Liver (tissue), 9 donors: ENCODE results near the gene PPP2R2D. TPM values are rescaled to one million over a fixed set of nuclear protein-coding genes. Genes with fewer than 3 reads are reported as not detected.

Experiments
- DNase-seq: peaks from one replicate; pipeline ENCODE4 v3.0.0-alpha.2; 2017; ENCODE audit warnings: low spot score
- H3K27ac ChIP-seq, 2 donors: one replicate each; pipeline ENCODE4 v1.7.0; 2013; ENCODE audit warnings: inconsistent platforms in 2 of 2, low read length in 2 of 2, control low read depth in 1 of 2, low read depth in 1 of 2, mild to moderate bottlenecking in 1 of 2
- H3K27me3 ChIP-seq, 4 donors: one replicate each; pipeline versions ENCODE4 v1.6.1 to v1.7.0; 2013; ENCODE audit warnings: low read length in 3 of 4, inconsistent platforms in 1 of 4, mild to moderate bottlenecking in 1 of 4, moderate library complexity in 1 of 4; ENCODE audit not compliant: control insufficient read depth in 4 of 4, insufficient read depth in 4 of 4
- H3K36me3 ChIP-seq, 4 donors: one replicate each; pipeline versions ENCODE4 v1.6.1 to v1.7.0; 2013; ENCODE audit warnings: low read length in 3 of 4, mild to moderate bottlenecking in 3 of 4, low read depth in 1 of 4, moderate library complexity in 1 of 4; ENCODE audit not compliant: control insufficient read depth in 4 of 4, insufficient read depth in 3 of 4
- H3K4me1 ChIP-seq, 4 donors: one replicate each; pipeline versions ENCODE4 v1.6.1 to v1.7.0; 2013; ENCODE audit warnings: low read length in 3 of 4, mild to moderate bottlenecking in 3 of 4, moderate library complexity in 1 of 4; ENCODE audit not compliant: control insufficient read depth in 4 of 4, insufficient read depth in 4 of 4
- H3K4me3 ChIP-seq, 3 donors: one replicate each; pipeline versions ENCODE4 v1.6.1 to v1.7.0; 2013; ENCODE audit warnings: low read length in 3 of 3, control low read depth in 1 of 3, low read depth in 1 of 3, mild to moderate bottlenecking in 1 of 3
- H3K9ac ChIP-seq, 2 donors: one replicate each; pipeline ENCODE4 v1.7.0; 2013; ENCODE audit warnings: low read length in 2 of 2, mild to moderate bottlenecking in 2 of 2, moderate library complexity in 2 of 2, control low read depth in 1 of 2, low read depth in 1 of 2
- H3K9me3 ChIP-seq, 4 donors: one replicate each; pipeline versions ENCODE4 v1.6.1 to v1.7.0; 2013; ENCODE audit warnings: low read length in 3 of 4; ENCODE audit not compliant: control insufficient read depth in 4 of 4
- FOXA1 ChIP-seq: IDR thresholded peaks from 2 replicates; pipeline ENCODE4 v1.6.1; 2016; ENCODE audit warnings: antibody characterized with exemption
- GABPA ChIP-seq, 2 donors: IDR thresholded peaks in 1 of 2; conservative IDR thresholded peaks in 1 of 2; 2 replicates each; pipeline ENCODE4 v1.6.1; 2016; ENCODE audit warnings: antibody characterized with exemption in 2 of 2, mild to moderate bottlenecking in 1 of 2, moderate library complexity in 1 of 2
- HNF4A ChIP-seq, 2 donors: conservative IDR thresholded peaks; 2 replicates each; pipeline ENCODE4 v1.6.1; 2016; ENCODE audit warnings: antibody characterized with exemption in 2 of 2, mild to moderate bottlenecking in 2 of 2
- HNF4G ChIP-seq: IDR thresholded peaks from 2 replicates; pipeline ENCODE4 v1.6.1; 2016; ENCODE audit warnings: antibody characterized with exemption
- NR2F2 ChIP-seq: IDR thresholded peaks from 2 replicates; pipeline ENCODE4 v1.6.1; 2016; ENCODE audit warnings: antibody characterized with exemption
- RAD21 ChIP-seq, 2 donors: IDR thresholded peaks; 2 replicates each; pipeline ENCODE4 v1.6.1; 2016; ENCODE audit warnings: antibody characterized with exemption in 2 of 2, mild to moderate bottlenecking in 2 of 2
- RXRA ChIP-seq, 2 donors: IDR thresholded peaks; 2 replicates each; pipeline ENCODE4 v1.6.1; 2017 to 2018; ENCODE audit warnings: antibody characterized with exemption in 2 of 2, mild to moderate bottlenecking in 1 of 2
- TAF1 ChIP-seq: conservative IDR thresholded peaks from 2 replicates; pipeline ENCODE4 v1.6.1; 2016; ENCODE audit warnings: antibody characterized with exemption, mild to moderate bottlenecking
- YY1 ChIP-seq: IDR thresholded peaks from 2 replicates; pipeline ENCODE4 v1.6.1; 2016; ENCODE audit warnings: antibody characterized with exemption, mild to moderate bottlenecking
- WGBS: extraction: QIAGEN DNeasy Blood & Tissue Kit; methylation state at CpG from one replicate; pipeline ENCODE4 v1.1.7; 2013; 5-methylcytosine and 5-hydroxymethylcytosine counted together
- polyA plus RNA-seq, 2 donors: library from polyadenylated mRNA; stranded (reverse) in 1 of 2; unstranded in 1 of 2; fragments of 200-250 nt in 1 of 2; fragments of >200 nt in 1 of 2; fragmentation: Nextera tagmentation in 1 of 2; extraction: Ambion mirVana in 1 of 2; gene quantifications; one replicate each; pipeline versions ENCODE4 v1.2.1 to v1.2.3, GENCODE V29; 2013 to 2015
- total RNA-seq, 2 donors: library from RNA; depleted of rRNA; stranded (reverse); fragments of >200 nt; gene quantifications; one replicate each; pipeline ENCODE4 v1.2.3, GENCODE V29; 2014
- TF ChIP-seq, protein P1 (sequence below): IDR thresholded peaks from 2 replicates; pipeline ENCODE4 v1.6.1; 2016; ENCODE audit warnings: antibody characterized with exemption
- TF ChIP-seq, protein P2 (sequence below): IDR thresholded peaks from 2 replicates; pipeline ENCODE4 v1.6.1; 2016; ENCODE audit warnings: antibody characterized with exemption
- TF ChIP-seq, protein P3 (sequence below): IDR thresholded peaks from 2 replicates; pipeline ENCODE4 v1.6.1; 2016; ENCODE audit warnings: antibody characterized with exemption, mild to moderate bottlenecking
- TF ChIP-seq, protein P4 (sequence below): fragments of 150-350 bp; IDR thresholded peaks from 2 replicates; pipeline ENCODE4 v1.5.1; 2017; ENCODE audit warnings: improper control_type of control experiment, low read depth, low read length; ENCODE audit not compliant: missing input control
- donor health status: healthy.
- donor health status: healthy.
- donor health status: healthy.
- donor health status: healthy.
- donor health status: healthy.

Gene PPP2R2D
- total and polyA plus RNA-seq, 4 donors, result 5.9 to 20.5 (median 14.3) TPM

DNA sequence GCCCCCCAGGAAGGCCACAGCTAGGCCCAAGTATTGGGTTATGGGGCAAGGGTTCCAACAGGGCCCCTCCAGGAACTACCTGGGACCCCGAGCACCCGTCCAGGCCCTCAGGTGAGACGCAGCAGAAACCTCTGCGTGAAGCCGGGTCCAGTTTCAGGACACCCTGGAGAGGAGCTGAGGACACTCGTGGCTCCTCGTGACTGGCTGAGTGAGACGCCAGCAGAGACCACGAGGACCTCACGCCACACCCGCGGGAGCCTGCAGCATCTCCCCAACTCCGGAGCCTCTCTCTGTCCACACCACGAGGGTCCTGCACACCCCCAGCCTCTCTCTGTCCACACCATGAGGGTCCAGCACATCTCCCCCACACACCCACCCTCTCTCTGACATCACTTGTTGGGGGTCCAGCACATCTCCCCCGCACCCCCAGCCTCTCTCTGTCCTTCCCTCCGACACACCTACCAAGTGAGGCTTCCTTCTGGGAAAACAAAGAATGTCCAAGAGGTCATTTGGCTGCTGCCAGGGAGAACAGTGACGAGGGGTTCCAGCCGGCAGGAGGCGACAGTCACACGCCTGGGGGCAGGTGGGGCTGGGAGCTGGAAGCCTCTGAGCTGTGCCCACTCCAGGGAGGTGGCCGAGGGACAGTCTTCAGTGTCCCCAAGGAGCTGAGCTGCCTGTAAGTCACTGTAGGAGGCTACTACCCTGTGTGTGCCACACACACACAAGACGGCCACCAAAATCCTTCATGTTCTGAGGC lies 46.1 kb upstream of the PPP2R2D start:
- Histone ChIP-seq H3K9me3 (no peaks in the 10 kb centered on the region), H3K27ac (no peak overlapping the region), H3K27me3 (no peaks in the 10 kb centered on the region), H3K9ac (no peak overlapping the region), H3K36me3 (no peaks in the 10 kb centered on the region), H3K4me1 (no peaks in the 10 kb centered on the region), H3K4me3 (no peak overlapping the region)
- WGBS, result 85% methylated on average over 22 of the region's 22 CpGs
- no peak for DNase-seq
- TF ChIP-seq, protein P1, sequence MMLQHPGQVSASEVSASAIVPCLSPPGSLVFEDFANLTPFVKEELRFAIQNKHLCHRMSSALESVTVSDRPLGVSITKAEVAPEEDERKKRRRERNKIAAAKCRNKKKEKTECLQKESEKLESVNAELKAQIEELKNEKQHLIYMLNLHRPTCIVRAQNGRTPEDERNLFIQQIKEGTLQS, result no peak
- TF ChIP-seq FOXA1, result no peak
- TF ChIP-seq, protein P2, sequence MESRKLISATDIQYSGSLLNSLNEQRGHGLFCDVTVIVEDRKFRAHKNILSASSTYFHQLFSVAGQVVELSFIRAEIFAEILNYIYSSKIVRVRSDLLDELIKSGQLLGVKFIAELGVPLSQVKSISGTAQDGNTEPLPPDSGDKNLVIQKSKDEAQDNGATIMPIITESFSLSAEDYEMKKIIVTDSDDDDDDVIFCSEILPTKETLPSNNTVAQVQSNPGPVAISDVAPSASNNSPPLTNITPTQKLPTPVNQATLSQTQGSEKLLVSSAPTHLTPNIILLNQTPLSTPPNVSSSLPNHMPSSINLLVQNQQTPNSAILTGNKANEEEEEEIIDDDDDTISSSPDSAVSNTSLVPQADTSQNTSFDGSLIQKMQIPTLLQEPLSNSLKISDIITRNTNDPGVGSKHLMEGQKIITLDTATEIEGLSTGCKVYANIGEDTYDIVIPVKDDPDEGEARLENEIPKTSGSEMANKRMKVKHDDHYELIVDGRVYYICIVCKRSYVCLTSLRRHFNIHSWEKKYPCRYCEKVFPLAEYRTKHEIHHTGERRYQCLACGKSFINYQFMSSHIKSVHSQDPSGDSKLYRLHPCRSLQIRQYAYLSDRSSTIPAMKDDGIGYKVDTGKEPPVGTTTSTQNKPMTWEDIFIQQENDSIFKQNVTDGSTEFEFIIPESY, result no peak
- TF ChIP-seq, protein P3, sequence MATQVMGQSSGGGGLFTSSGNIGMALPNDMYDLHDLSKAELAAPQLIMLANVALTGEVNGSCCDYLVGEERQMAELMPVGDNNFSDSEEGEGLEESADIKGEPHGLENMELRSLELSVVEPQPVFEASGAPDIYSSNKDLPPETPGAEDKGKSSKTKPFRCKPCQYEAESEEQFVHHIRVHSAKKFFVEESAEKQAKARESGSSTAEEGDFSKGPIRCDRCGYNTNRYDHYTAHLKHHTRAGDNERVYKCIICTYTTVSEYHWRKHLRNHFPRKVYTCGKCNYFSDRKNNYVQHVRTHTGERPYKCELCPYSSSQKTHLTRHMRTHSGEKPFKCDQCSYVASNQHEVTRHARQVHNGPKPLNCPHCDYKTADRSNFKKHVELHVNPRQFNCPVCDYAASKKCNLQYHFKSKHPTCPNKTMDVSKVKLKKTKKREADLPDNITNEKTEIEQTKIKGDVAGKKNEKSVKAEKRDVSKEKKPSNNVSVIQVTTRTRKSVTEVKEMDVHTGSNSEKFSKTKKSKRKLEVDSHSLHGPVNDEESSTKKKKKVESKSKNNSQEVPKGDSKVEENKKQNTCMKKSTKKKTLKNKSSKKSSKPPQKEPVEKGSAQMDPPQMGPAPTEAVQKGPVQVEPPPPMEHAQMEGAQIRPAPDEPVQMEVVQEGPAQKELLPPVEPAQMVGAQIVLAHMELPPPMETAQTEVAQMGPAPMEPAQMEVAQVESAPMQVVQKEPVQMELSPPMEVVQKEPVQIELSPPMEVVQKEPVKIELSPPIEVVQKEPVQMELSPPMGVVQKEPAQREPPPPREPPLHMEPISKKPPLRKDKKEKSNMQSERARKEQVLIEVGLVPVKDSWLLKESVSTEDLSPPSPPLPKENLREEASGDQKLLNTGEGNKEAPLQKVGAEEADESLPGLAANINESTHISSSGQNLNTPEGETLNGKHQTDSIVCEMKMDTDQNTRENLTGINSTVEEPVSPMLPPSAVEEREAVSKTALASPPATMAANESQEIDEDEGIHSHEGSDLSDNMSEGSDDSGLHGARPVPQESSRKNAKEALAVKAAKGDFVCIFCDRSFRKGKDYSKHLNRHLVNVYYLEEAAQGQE, result no peak
- TF ChIP-seq RAD21 (IDR thresholded peaks at IDR 0.05), result no peak
- no peak for TF ChIP-seq GABPA (IDR thresholded peaks at IDR 0.05 in 1 of 2, conservative IDR thresholded peaks at IDR 0.05 in 1 of 2)
- TF ChIP-seq NR2F2, result no peak
- TF ChIP-seq YY1, result no peak
- TF ChIP-seq HNF4A (conservative IDR thresholded peaks at IDR 0.05), result no peak
- TF ChIP-seq HNF4G, result no peak
- no peak for TF ChIP-seq RXRA (IDR thresholded peaks at IDR 0.05)
- TF ChIP-seq, protein P4, sequence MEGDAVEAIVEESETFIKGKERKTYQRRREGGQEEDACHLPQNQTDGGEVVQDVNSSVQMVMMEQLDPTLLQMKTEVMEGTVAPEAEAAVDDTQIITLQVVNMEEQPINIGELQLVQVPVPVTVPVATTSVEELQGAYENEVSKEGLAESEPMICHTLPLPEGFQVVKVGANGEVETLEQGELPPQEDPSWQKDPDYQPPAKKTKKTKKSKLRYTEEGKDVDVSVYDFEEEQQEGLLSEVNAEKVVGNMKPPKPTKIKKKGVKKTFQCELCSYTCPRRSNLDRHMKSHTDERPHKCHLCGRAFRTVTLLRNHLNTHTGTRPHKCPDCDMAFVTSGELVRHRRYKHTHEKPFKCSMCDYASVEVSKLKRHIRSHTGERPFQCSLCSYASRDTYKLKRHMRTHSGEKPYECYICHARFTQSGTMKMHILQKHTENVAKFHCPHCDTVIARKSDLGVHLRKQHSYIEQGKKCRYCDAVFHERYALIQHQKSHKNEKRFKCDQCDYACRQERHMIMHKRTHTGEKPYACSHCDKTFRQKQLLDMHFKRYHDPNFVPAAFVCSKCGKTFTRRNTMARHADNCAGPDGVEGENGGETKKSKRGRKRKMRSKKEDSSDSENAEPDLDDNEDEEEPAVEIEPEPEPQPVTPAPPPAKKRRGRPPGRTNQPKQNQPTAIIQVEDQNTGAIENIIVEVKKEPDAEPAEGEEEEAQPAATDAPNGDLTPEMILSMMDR, result no peak
- TF ChIP-seq TAF1, result no peak
